HT1080 (cell line): ENCODE measurements around the gene MIEF1. TPM values are rescaled to one million over a fixed set of nuclear protein-coding genes. Genes with fewer than 3 reads are reported as not detected.

Experiments
- DNase-seq: peaks from one replicate; pipeline ENCODE4 v3.0.0-alpha.2; 2015; ENCODE audit warnings: low read depth
- total RNA-seq: library from RNA; depleted of rRNA; stranded (reverse); fragments of >200 nt; shearing (Covaris generic); gene quantifications from 2 replicates; pipeline ENCODE4 v1.2.3, GENCODE V29; 2014

The MIEF1 gene
- total RNA-seq, 1 experiment from 2014 or later = 51.4 TPM

DNA sequence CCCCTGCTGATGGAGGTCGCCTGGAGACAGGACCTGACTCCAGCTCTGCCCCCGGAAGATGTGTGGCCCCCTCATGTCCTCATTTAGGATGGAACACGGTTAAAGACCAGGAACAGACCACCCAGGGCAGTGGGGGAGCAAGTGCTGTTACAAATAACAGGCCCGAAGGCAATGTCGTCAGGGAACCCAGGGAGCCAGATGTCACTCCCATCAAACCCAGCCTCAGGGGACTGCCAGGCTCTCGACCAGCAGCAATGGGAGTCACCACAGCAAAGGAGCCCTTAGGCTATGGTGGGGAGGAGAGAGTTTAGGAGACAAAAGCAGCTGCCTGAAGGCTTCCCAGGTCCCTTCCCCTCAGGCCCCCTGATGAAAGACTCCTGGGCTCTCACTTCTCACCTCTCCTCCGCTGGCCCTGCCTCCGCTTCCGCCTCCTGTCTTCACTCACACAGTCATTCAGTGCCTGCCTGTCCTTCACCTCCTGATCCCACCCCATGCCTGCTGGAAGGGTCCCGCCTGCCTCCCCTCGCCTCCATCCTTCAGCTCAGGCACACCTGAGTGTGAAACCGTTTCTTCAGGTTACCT, 26.1 kb downstream of the MIEF1 start:
- no peak for DNase-seq

DNA sequence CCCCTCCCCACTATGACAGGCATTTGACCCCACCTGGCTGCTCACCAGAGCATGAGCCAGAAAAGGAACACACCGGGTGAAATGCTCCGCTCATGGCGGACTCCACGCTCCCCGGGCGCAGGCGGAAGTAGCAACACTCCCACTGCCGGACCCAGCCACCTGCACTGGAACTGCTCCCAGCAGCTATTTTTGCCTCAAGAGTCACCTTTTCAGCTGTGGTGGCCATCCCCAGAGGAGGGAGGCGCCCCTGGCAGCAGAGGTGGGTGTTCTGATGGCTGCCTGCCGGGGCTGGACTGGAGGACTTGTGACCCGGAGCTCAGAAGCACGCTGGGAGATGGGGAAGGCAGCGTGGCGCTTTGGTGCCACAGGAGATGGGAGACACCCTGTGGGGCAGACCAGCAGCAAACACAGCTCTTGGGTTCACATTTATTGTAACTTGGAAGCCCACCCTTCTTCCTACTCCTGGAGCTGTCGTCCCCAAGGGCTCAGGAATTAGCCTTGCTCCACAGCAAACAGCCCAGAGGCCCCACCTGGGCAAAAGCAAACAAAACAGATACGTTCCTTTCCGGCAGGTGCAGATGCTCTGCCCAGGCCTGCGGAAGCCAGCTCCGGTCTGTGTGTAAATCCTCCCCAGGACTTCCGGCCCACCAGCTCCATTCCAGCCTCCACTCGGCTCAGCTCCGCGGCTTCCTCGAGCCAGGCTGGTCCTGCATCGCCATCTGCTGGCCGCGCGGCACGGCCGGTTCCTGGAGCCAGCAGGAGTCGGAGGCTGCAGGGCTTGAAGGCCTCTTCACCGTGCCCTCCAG, 26.8 kb downstream of the MIEF1 start:
- peak; percentile 85 for DNase-seq

DNA sequence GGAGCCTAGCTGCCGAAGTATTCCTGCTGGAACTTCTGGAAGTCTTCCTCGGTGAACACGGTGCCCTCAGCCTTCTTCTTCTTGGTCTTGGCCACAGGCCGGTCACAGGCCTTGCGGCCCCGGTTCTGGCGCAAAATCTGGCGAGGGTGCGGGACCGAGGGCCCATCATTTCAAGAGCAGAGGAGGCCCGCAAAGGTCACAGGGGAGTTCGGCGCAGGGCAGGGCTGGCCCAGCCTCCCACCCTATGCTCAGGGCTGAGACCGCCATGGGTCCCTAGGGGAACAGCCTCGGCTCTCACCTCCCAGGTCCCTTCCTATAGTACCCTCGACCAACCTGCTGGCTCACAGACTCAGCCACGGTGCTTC, 27.4 kb downstream of the MIEF1 start:
- DNase-seq = no peak

DNA sequence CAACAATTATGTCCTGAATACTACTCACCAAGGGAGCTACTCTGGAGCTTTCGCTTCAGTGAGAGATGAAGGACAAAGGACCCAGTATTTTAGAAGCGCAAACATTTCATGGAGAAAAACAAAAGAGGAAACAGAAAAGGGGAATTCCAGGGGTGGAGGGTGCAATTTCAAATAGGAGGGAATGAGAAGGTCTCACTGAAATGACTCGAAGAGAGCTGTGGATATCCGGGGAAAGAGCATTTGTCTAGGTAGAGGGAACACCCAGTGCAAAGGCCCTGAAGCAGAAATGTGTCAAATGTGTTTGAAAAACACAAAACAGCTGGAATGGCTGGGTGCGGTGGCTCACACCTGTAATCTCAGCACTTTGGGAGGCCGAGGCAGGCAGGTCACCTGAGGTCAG, 28.0 kb downstream of the MIEF1 start:
- DNase-seq = no peak

DNA sequence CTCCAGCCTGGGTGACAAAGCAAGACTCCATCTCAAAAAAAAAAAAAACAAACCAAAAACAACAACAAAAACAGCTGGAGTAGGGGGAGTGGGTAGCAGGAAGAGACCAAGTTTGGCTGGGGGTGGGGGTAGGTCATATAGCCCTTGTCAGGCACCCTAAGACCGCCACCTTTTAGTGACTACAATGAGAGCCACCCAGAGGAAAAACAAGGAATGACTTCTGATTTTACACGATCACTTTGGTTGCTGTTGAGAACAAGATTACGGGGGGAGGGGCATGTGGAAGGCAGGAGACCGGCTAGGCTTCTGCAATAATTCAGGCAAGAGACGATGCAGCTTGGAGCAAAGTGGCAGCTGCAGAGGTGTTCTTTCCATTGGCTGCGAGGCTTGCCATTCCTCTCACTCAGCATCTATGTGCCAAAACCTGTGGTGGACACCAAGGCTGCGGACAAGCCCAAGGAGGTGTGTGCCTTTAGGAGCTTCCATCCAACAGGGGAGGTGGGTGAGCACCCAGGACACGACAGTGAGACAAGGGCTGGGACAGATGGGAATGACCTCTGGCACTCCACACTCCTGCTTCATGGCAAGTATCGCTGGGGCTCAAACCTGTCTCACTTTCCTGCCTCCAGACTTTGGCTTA, 28.7 kb downstream of the MIEF1 start:
- peak; percentile 54 for DNase-seq

DNA sequence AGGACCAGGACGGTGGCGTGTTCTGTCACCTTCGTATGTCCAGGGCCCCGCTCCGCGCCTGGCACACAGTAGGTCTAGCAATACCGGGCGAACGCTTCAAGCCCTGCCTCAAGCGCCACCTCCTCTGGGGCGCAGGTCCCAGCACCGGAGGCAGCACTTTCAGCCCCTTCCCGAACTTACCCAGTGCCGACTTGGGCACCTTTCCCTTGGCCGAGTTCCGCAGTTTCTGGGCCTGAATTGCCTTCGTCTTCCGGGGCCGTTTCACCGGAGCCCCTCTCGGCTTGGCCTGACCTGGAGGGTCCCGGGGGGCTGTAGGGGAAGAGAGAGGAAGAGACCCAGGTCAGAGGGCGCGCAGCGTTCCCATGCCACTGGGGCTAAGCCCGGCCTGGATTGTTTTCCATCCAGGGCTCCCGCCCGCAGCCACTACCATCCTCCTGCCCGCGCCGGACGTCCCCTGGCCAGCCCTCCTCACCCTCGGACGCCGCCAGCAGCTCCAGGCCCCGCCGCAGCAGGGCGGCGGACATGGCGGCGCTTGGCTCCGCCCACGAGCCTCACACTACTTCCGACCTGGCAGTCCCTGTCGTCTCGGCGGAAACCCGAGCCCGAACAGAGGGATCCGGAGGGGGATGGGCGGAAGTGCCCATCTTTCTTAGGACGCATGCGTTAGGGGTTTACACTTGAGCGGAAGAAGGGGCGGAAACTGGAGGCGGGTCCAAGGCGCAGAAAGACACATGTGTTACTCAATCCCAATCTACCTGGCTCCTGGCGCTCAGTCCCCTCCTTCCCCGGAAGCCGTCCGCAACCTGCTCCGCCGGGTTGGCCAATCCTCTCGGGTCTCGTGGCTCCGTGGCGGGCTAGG, 30.4 kb downstream of the MIEF1 start, which contains the start of gene RPS19BP1:
TSS of gene RPS19BP1 (minus strand) at position 534 of the 859 bp plus-strand sequence. CDS start at position 524, 10 bp downstream.
- DNase-seq = peak; percentile 100

DNA sequence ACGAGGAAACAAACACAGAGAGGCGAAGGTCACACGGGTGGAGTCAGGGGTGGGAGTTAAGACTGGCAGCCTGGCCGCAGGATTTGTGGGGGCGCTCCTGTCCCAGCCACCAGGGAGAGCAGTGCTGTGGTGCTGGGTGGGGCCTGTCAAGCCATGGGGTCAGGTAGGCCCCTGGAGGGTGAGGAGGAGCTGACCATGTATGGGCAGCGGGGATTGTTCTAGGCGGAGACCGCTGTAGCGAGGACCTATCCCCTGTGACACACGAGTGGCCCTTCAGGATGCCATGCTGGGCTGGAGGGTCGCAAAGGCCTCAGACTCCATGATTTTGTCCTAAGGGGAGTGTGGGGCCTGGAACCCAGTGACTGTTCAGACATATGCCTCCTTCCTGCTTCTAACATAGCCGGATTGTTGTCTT, 32.0 kb downstream of the MIEF1 start:
- DNase-seq = no peak

DNA sequence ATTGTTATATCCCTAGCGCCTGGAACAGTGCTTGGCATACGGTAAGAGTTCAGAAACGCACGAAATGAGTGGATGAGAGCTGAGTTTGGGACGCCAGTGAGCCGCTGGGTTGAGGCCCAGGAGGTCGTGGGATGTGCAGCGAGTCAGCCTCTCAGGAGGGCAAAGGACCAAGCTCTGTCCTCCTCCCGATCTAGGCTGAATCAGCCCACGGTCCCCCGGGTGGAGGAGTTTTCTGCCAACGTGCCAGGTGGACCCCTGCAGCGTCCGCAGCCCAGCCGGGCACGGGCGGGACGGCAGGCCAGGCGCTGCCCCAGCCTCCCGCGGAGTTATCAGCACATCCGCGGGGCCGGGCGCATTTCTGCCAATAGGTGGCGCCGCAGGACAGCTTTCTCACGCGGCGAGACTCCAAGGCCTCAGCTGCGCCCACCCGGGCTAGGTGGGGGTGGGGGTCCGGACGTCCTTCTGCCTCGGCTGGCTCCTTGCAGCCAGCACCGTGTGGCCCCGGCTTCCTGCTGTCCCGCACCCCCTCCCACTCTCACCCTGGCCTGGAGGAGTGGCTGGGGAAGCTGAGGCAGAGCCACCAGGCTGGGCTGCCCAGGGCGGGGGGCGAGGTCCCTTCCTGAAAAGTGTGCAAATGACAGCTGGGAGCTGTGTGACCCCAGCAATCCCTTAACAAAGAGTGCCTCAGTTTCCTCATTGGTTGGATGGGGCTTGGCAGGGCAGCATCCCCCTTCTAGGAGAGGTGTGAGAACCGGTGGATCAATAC, 32.7 kb downstream of the MIEF1 start:
- DNase-seq = peak; percentile 61

DNA sequence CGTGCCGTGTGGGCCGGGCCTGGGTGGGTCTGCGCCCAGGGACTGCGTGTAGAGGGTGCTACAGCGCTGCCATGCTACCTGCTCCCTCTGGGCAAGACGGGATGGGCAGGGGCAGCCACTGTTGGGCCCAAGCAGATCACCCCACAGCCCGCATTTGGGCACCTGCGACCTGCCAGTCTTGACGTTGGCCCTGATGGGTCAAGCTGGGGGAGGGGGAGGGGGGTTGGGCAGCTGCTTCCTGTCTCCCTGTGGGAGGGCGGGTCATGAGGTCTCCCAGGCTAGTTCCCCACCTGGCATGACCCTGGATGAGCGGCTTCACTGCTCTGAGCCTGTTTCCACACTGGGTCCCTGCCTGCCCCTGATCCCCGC, 33.3 kb downstream of the MIEF1 start:
- DNase-seq = no peak

DNA sequence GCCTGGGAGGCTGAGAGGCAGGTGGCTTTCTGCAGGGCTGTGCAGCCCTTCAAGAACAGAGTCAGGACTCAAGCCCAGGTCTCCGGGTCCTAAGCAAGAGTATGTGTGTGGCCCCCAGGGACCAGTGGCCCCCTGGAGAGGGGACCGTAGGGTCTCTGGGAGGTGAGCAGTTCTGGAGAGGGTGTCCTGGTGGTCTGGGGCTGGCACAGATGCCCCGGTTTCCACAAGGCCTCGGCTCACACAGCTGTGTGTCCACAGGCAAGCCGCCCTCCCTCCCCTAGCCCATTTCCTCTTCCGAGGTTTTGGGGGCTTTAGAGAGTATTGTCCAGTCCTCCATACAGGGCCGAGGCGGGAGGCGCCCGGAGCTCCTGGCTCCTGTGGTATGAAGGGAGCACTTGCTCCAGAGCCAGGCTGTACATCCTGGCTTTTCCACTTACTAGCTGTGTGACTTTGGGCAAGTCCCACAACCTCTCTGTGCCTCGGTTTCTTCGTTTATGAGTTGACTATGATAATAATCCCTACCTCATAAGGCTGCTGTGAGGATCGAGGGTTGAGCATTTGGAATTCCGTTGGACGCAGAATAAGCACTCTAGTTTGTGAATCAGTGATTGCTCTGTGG, 33.9 kb downstream of the MIEF1 start:
- DNase-seq = no peak

DNA sequence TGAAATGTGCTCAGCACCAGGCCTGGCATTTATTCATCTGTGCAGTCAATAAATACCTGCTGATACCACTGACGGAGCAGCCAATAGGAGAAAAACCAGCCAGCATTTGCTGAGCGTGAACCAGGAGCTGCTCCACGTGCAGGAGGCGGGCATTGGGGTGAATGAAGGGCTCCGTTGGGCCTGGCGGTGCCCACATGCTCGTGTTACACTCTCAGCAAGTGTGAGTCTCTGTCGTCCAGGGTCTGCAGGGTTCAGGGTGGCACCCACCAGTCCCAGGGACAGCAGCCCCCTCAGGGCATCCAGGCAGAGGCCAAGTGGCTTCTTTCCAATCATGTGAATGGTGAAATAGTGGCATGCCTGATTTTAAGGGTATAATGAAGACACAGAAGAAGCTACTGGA, 34.6 kb downstream of the MIEF1 start:
- DNase-seq = no peak

DNA sequence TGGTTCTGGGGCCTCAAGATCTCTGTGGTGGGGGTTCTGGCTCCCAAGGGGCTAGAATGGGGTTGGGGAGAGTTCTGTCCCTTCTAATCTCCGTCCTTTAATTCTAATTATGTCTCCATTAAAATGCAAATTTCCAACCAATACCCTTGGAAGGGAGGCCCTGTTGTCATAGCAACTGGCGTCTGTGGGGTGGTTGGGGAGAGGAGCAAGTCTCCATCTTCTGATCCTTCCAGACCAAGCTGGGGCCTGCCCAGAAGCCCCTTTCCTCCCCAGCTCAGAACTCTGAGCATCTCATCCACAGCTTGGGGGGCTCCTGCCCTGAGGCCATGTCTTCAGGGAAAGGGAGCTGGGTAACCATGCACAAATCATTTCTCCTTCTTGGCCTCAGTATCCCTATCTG, 35.9 kb downstream of the MIEF1 start:
- DNase-seq = no peak

DNA sequence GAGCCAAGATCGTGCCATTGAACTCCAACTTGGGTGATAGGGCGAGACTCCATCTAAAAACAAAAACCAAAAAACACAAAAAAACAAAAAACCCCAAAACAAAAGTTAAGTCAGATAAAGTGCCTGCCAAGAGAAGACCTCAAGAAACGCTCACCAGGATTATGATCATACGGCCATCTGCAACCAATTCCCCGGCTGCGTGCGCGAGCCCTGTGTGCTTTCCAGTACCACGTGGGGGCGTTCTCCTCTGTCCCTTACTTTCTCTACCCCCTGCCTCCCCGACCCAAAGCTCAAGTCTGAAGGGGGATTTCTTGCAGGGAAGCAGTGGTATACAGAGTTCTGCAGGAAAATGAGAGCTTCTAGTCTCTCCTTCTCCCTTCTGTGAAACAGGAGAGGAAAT, 41.0 kb downstream of the MIEF1 start:
- DNase-seq = no peak

DNA sequence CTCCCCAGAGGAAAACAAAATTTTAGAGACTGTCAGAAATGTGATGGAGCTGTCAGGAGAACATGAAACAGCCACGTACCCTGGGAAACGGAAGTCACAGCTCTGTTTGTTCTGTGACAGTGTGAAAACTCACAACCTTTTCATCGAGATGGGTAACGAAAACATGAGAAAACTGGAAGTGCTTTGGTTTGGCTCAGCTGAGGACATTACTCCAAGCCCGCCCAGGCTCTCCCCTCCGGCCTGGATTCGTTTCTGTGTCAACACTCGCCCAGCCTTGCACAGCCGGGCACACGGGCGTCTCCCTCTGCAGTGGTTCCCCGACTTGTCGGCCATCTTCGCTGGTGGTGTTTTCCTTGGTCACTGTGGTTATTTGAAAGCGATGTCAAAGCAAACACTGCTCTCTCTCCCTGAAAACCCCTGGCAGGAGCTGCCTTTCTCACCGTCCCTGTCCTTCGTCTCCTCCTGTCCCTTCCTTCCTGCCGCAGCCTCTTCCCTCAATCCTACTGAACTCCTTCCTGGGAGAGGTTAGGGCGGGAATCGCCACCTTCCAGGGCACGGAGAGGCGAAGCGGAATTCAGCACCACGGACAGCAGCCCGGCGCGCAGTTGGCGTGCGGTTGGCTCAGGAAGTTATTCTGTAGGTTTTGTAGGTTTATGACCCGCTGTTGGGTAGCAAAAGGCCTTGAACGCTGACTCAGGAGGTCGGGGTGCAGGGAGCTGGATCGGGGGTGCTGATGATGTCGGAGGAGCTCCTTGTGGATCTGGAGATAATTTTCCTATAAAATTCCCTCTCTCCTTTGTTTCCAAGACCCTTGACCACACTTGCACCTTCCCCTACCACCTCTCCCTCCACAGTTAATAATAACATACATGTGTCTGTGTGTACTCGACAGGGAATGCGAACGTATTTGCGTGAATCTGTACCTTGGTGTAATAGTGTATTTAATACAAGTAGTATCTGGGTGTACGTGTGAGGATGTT, 43.6 kb downstream of the MIEF1 start:
- DNase-seq = no peak

DNA sequence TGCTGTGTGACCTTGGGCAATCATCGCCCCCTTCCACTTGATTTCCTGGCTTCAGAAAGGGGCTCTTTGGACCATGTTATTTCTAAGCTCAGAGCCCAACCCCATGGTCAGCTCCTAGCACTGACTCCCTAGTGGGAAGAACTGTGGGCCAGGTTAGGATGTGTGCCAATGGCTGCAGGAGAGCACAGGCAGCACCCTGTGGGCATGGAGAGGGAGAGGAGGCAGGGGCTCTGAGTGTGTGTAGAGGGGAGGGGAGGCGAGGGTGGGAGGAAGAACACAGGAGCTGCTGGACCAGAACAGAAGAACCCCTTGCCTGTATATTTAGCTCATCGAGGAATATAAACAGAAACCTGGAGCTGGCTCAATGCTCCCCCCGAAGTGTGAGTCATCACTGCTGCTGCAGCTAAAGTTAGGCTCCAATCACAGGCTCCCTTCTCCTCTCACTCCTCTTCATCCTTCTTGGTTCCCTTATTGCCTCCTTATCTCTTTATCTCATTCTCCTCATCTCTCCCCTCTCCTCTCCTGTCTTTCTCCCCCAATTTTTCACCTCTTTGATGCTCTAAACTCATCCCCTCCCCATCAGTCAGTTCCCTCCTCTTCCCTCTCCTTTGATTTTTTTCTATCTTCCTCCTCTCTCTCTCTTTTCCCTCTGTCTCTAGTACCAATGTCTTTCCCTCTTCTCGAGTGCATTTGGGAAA, 44.9 kb downstream of the MIEF1 start:
- DNase-seq = no peak

DNA sequence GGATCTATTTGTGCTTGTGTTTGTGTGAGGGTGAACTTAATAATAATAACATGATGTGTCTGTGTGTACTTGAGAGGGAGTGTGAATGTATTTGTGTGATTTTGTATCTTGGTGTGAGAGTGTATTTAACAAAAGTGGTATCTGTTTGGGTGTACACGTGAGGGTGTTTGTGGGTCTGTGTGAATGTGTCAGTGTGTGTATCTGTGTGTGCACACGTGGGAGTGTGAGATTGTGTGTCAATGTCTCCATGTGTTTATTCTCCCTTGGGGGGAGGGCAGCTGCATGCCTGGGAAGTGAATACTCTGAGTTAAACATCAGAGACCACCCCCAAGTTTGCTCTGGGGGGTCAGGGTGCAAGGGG, 45.5 kb downstream of the MIEF1 start:
- no peak for DNase-seq

DNA sequence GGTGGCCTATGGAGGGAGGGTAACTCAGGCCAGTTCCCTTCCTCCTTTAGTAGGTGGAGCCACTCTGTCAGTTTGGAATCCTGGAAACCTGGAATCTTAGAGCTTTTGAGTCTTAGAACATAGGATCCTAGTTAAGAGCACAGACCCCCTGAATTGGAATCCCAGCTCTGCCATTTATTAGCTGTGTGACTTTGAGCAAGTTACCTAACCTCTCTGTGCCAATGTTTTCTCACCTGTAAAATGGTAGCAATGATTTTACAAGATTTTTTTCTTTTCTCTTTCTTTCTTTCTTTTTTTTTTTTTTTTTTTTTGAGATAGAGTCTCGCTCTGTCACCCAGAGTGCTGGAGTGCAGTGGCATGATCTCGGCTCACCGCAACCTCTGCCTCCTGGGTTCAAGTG, 51.3 kb downstream of the MIEF1 start:
- DNase-seq = no peak

DNA sequence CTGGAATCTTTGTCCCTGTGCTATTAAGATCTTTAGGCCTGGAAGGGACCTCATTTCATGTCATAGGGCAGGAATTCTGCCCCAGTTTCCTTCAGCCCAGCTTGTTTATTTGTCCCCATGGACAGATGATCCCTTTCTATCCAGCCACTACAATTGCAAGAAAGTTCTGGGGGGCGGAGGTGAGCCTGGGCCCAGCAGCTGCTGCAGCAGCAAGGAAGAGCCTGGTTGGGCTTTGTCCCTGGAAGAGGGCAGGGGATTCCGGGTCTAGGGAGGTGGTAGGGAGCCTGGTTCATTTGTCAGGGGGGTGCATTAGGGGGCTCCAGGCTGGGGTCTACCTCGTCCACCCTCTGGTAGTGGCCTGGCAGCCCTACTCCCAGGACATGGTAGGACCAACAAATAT, 52.1 kb downstream of the MIEF1 start:
- no peak for DNase-seq
